ENCODE results near the gene TBCK.

TBCK gene

GRCh38 chr4:105994841-105995501 lies 321.0 kb downstream of the TBCK start:
- no peak overlapping the region for H3K4me3 ChIP-seq (ENCODE audit: low read depth, low read length)
- TF ChIP-seq CTCF (IDR thresholded peaks at IDR 0.05; ENCODE audit: borderline replicate concordance, insufficient read depth, low read depth, low read length) = no peak

GRCh38 chr4:105994061-105994460 lies 321.9 kb downstream of the TBCK start:
- no peak for TF ChIP-seq CTCF (IDR thresholded peaks at IDR 0.05; ENCODE audit: borderline replicate concordance, insufficient read depth, low read depth, low read length)
- H3K4me3 ChIP-seq (ENCODE audit: low read depth, low read length) = no peak overlapping the region

- no peak overlapping the region for H3K4me3 ChIP-seq (ENCODE audit: low read depth, low read length)
- TF ChIP-seq CTCF (IDR thresholded peaks at IDR 0.05; ENCODE audit: borderline replicate concordance, insufficient read depth, low read depth, low read length) = no peak
Observed at GRCh38 chr4:105992641-105993305, 323.2 kb downstream of the TBCK start.

- TF ChIP-seq CTCF (IDR thresholded peaks at IDR 0.05; ENCODE audit: borderline replicate concordance, insufficient read depth, low read depth, low read length) = no peak
Observed at GRCh38 chr4:105991726-105992125, 324.3 kb downstream of the TBCK start.

More at GRCh38 chr4:105991726-105992125, 324.3 kb downstream of the TBCK start:
- no peak overlapping the region for H3K4me3 ChIP-seq (ENCODE audit: low read depth, low read length)

Measured in GM12875 (cell line).